Smooth muscle cell of the brain vasculature (primary cell): Measurements from ENCODE around the gene ZDHHC9.

Experiments
- DNase-seq: peaks from one replicate; pipeline ENCODE4 v3.0.0-alpha.2; 2012; ENCODE audit warnings: low read depth, low spot score

Gene ZDHHC9

DNA sequence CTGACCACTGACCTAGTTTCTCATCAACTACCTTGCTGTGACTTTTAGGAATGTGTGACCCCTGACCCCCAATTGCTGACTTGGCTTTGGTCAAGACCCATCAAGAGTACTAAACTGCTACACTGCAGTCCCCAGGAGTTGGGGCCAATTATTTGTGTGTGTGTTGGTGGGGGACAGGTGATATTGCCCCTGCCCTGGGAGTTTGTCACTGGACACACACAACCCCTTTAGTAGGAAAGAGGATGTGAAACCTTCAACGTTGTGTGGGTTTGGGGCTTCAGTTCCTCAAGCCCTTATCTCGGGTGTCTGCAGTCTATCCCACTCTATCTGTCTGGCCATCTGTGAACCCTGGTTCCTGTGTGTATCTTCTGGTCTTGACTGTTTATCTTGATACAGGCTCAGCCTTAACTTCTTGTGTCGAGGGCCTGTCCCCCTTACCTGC, 57.5 kb downstream of the ZDHHC9 start:
- DNase-seq: no peak

DNA sequence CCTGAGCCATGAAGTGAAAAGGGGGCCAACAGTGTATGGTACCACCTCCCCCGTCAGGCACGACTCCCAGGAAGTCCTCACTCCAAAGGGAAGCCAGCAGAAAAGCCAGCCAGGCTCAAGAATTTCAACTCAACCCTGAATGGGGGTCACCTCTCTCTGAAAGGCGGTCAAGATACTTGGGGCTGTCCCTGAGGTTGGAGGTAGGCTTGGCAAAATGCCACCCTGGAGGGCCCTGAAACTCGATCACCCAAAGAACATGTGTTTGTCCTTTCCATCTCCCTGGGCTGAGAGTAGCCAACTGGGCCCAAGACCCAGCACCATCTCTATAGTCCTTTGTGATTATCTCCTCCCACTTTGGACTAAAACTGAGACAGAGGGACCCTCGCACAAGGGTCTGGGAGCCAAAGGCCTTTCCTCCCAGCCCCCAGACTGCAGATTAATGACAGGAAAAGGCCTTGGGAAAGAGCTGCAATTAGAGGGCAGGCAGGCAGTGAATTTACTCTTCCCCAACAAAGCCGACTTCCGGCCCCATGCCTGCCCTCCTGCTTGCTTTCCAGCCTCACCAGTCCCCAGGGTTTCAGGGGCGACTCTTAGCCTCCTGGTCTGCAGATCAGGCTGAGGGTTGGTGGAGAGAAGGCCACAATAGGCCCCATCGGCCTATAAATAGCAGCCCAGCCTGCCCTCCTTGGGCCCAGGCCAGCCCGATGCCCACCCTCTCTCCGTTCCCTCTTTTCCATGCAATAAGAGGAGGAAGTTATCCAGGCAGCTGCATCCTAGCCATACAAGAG, 58.3 kb downstream of the ZDHHC9 start:
- DNase-seq: no peak

DNA sequence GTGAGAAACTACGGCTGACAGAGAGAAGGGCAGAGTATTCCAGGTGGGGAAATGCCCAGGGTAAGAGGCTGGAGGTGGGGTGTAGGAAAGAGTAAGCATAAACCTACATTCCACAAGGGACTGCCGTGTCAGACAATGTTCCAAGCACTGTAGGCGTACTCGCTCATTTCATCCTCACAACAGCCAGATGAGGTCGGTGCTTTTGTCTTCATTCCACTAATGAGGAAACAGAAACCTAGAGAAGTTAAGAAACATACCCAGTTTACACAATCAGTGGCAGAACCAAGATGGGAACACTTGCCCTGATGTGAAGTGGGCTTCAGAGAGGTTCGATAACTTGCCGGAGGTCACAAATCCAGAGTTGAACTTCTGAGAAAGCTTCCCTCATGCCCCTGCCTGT, 59.3 kb downstream of the ZDHHC9 start:
- DNase-seq: no peak

DNA sequence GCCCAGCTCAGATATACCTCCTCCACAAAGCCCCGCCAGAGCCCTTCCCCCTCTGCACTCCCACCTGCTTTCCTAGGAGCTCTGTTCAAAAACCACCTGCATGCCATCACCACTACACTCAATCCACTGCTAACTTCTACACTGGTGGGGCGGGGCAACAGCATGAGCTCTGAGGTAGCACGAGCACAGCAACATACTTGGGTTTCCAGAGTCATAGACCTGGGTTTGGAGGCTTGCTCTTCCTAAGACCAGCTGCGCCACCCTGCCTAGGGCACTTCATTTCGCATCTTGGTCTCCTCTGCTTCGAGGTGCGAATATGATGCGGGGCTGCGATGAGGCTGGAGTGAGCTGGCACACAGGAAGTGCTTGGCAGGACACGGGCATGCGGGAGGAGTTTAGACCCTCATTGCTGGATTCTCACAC, 60.4 kb downstream of the ZDHHC9 start:
- no peak for DNase-seq

GRCh38 chrX:129782706-129783105, 61.0 kb downstream of the ZDHHC9 start:
- no peak for DNase-seq

GRCh38 chrX:129781680-129782495, 61.8 kb downstream of the ZDHHC9 start:
- no peak for DNase-seq

GRCh38 chrX:129781134-129781672, 62.5 kb downstream of the ZDHHC9 start:
- DNase-seq: no peak

GRCh38 chrX:129780441-129781105, 63.1 kb downstream of the ZDHHC9 start:
- no peak for DNase-seq

DNA sequence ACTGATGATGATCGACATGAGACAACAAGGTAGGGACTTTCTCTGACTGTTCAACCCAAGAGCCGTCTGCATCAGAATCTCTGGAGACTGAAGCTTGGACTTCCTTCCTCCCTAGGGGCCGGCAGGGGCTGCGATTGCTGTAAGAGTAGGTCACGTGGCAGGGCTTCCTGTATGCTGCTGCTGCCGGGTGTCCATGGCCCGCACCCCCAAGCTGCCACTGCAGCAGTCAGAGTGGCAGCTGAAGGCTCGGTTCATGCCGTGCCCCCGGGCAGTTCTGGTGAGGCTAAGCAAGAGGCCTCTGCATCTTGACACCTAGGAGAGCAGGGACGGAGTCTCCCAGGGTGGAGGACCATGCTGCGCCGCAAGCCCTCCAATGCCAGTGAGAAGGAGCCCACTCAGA, 63.9 kb downstream of the ZDHHC9 start, which contains the start of gene SASH3:
SASH3 (plus strand) TSS at position 203 of the 400 bp plus-strand sequence; CDS start at position 352, 149 bp downstream.
- no peak for DNase-seq

- DNase-seq: no peak
Observed at GRCh38 chrX:129779086-129779672, 64.5 kb downstream of the ZDHHC9 start.

DNA sequence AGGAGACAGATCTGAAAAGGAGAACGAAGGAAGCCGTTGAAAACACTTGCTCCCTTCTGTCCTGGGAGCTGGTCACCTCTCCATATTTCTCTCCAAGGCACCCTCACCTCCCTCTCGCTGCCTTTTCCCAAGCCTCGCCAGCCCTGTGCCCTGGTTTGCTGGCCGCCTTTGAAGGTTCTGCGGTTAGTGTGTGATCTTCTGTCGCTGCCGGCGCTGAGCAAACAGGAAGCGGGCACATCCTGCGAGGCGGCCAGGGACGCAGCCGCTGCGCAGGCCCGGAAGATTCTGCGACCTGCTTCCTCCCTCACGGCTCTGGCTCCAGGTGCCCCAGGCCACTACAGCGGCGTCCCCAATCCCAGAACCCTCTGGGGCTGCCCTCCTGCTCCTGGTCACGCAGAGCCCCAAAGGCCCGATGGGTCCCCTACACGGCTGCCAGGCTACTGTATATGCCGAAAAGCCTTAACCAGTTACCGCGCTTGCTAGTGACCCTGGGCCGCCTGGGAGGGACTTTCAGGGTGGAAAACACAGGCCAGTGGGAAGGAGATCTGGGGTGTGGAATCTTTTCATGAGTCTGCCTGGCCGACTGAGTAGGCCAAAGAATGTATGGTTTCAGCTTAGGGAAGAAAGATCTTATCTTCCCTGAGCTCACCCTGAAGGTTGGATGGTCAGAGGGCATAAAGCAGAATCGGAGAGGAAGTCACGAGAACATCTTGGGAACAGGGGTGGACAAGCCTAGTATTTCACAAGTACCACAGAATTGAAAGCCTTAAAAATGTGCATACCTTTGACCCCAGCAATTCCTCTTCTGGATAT, 66.3 kb downstream of the ZDHHC9 start:
- no peak for DNase-seq

DNA sequence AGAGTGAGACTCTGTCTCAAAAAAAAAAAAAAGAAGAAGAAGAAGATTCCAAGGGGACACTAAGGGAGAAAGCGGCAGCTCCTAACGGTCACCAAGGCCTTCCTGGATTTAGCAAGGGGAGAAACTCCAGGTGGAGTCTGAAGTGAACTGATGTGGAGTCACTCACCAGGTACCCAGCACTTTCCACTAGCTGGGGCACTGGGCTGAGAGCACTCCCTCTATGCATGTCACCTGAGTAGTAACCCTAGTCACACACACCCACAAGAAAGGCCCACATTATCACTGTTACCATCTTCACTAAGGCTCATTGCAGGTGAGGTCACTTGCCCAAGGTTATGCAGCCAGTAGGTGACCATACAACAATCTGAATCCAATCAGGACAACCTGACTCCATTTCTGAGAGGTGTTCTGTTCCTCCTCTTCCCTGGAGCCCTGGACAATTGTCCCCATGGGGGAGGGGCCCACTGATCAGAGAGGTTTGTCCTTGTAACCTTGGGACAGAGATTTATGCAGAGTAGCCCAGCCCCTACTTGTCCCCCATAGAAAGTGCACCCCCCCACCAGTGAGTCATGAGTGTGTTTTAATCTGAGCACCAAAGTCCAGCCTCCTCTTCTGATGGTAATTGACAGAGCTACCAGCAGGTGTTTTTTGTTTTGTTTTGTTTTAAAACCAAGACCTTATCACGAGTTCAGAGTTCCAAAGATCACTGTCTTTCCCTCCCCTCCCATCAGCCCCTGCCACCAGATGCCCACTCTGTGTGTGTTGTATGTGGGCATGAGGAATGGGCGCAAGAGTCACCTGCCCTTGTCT, 69.8 kb downstream of the ZDHHC9 start:
- DNase-seq: no peak

- DNase-seq: no peak
Observed at GRCh38 chrX:129772796-129773431, 70.8 kb downstream of the ZDHHC9 start.

- DNase-seq: no peak
Observed at GRCh38 chrX:129771266-129771995, 72.3 kb downstream of the ZDHHC9 start.

DNA sequence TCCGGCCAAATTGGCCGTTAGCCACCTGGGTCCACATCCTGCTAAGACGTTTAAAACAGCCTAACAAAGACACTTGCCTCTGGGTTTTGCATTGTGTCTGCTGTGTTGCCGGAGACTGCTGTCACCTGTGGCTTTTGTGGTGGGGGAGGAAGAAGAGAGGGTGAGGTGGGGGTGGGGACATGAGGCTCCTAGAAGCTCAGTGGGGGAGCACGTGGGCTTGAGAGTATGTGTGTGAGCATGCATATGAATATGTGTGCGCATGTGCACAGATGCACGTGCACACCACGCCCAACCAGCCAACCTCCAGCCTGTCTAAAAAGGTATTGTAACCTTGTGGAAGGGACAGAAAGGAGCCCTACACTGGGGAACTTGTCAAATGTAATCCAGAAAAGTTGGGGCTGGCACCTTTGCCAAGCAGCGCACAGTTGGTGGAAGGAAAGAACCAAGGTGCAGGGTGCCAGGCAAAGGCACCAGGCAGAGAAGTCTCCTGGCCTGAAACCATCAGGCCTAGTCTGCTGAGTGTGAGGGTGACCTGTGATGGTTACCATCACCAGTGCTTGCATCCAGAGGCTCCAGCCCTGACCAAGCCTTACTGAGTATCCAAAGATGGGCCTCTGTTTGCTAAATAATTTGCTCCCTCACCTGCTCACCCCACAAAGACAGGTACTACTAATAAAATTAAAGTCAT, 74.1 kb downstream of the ZDHHC9 start:
- DNase-seq: no peak

DNA sequence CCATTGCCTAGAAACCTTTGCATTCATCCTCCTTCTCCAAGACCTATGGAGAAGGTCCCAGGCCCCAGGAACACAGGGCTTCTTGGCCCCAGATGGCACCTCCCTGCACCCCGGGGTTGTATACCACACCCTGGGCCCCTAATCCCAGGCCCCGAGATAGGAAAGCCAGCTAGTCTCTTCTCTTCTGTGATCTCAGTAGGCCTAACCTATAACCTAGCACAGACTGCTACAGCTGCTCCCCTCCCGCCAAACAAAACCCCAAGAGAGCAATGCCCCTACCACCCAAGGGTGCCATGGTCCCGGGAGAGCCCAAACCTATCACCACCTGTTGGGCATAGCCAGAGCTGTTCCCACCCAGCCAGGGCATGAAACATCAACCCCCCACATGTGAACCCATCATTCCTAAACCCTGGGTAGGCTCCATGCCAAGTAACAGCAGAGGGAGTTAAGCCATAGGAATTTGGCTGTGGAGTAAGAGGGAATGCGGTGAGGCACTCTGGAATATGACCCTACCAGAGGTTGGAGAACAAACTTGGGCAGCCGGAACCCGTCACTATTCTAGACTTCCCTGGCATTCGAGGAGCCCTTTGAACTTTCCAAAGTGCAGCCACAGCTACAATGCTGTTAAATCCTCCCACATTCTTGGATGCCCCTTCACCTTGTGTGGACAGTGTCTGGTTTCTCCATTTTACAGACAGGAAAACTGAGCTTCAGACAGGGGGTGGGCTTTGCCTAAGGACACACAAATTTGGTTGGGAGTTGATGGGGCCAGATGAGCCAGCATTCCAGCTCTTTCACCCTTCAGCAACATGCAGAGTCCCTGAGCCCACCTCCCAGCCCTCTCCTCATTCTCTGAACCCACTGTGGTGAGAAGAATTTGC, 74.9 kb downstream of the ZDHHC9 start:
- no peak for DNase-seq

- no peak for DNase-seq
Observed at GRCh38 chrX:129768186-129768585, 75.5 kb downstream of the ZDHHC9 start.
